ENCODE results near the gene ALPP.
"Not testable (repeated sequence)": the region's sequence is repeated elsewhere in the genome, so short reads cannot be mapped to it uniquely, and the experiment has no call there.

Gene ALPP

DNA sequence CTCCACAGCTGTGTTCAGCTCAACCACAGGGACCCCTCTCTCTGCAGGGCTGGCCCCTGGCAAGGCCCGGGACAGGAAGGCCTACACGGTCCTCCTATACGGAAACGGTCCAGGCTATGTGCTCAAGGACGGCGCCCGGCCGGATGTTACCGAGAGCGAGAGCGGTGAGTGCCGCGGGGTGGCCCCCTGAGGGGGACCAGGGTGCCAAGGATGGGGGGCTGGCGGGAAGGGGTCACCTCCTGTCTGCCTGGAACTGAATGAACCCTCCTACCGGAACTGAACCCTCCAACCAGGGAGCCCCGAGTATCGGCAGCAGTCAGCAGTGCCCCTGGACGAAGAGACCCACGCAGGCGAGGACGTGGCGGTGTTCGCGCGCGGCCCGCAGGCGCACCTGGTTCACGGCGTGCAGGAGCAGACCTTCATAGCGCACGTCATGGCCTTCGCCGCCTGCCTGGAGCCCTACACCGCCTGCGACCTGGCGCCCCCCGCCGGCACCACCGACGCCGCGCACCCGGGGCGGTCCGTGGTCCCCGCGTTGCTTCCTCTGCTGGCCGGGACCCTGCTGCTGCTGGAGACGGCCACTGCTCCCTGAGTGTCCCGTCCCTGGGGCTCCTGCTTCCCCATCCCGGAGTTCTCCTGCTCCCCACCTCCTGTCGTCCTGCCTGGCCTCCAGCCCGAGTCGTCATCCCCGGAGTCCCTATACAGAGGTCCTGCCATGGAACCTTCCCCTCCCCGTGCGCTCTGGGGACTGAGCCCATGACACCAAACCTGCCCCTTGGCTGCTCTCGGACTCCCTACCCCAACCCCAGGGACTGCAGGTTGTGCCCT, 2.9 kb downstream of the ALPP start:
- not testable (repeated sequence) for DNase-seq (ENCODE audit: low spot score)

DNA sequence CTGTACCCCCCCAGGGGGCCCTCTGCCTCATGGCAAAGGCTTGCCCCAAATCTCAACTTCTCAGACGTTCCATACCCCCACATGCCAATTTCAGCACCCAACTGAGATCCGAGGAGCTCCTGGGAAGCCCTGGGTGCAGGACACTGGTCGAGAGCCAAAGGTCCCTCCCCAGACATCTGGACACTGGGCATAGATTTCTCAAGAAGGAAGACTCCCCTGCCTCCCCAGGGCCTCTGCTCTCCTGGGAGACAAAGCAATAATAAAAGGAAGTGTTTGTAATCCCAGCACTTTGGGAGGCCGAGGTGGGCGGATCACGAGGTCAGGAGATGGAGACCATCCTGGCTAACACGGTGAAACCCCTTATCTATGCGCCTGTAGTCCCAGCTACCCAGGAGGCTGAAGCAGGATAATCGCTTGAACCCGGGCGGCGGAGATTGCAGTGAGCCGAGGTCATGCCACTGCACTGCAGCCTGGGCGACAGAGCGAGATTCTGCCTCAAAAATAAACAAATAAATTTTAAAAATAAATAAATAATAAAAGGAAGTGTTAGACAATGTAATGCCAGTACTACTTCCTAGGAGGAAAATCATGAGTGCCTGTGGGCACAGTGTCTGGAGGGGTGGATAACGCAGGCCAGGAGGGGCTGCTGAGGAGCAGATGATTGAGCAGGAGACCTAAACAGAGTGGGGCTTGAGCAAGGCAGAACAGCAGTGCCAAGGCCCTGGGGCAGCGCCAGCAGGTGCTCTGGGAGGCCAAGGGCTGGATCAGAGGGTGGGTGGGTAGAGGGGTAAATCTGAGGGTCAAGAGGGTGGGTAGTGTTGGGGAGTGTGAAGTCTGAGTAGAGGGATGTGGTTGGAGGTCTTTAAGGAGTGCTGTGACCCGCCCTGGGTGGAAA, 4.0 kb downstream of the ALPP start:
- DNase-seq (ENCODE audit: low spot score), result no peak

DNA sequence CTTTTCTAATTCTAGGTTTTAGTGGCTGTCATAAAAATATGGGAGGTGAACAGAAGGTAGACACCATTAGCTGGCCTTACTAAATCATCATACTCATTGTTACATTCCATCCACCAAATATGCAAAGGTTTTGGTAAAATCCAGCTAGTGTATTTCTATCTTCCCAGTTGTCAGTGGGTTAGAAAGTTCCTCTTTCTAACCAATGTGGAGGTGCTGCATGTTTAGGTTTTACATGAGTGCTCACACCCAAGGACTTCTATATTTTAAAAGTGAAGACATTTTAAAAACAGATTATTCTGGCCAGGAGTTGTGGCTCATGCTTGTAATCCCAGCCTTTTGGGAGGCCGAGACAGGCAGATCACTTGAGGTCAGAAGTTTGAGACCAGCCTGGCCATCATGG, 5.9 kb downstream of the ALPP start:
- no peak for DNase-seq (ENCODE audit: low spot score)

DNA sequence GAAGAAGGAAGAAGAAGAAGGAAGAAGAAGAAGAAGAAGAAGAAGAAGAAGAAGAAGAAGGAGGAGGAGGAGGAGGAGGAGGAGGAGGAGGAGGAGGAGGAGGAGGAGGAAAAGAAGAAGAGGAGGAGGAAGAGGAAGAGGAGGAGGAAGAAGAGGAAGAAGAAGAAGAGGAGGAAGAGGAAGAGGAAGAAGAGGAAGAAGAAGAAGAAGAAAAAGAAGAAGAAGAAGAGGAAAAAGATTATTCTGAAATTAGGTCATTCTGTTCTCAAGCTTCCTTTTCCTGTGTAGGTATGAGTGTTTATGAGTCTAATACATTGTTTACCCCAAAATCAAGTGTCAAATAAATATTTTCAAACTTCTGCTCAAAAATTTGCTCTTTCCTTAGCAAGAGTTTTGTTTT, 6.5 kb downstream of the ALPP start:
- DNase-seq (ENCODE audit: low spot score), result not testable (repeated sequence)

DNA sequence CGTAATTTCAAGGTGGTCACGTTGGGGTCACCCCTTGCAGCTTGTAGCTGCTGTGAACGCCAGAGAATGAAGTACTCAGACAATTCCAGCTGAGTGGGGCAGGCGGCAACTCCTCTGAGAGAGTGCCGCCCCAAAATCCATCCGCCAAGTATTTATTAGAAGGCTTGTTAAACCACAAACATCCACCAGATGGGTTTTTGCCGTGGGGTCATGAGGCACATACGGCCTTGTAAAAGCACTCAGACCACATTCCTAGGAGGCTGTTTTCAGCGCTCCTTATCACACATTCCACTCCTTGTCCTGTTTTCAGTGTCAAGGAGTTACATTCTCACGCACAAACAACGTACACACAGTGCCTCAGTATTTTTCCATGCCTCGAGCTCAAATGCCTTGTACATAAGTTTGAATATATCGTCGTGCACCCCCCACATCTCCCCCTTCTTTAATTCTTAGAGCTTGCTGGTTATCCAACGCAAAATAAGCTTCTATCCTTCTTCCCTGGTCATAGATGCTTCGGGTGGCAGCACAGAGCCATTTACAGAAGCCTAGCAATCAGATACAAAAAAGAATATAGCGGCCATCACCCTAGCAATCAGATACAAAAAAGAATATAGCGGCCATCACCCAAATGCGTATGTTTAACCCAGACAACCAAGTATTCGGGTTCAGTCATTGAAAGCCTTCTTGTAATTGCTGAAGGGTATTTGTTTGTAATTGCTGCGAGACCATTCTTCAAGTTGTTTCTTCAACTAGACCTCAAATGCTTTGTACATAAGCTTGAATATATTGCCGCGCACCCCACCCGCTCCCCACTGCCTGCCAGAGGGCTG, 7.3 kb downstream of the ALPP start:
- no peak for DNase-seq (ENCODE audit: low spot score)

DNA sequence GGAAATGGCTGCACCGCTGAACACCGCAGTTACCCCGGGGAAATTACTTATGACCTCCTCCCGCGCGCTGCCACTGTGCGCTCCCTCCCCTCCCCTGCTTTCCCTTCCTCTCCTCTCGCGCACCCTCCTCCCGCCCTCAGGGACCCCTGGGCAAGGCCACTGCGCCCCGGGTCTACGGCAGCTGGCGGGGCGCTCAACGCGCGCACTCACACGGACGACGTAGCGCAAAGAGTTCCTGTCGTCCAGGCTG, 7.9 kb downstream of the ALPP start:
- DNase-seq (ENCODE audit: low spot score), result no peak

DNA sequence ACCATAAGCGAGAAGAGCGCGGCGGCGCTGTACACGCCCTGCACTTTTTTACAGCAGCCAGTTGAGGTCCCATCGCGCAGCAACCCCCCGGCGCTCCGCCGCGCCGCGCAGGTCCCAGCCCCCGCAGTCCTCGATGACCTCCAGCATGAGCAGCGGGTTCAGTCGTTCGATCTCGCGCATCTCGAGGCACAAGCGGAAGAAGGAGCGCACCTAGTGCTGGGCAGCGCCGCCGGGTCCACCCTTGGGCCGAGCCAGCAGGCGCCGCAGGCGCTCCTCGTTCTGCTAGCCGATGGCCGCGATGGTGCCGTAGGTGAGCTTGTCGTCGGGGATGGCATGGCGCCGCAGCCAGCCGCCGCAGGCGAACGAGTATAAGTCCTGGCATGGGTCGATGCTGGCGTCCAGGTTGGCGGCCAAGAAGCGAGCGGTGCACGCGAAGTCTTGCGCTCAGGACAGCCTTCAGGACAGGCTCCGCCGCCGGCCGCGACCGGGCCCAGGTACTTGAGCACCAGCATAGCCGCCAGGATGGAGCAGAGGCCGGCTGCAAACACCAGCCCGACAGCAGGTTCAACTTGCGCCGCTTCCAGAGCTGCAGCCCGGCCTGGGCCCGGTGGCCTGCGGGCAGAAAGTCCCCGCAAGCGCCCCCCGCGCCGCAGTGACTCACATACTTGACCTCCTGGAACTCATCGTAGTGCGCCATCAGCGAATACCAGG, 8.3 kb downstream of the ALPP start:
- DNase-seq (ENCODE audit: low spot score), result no peak

DNA sequence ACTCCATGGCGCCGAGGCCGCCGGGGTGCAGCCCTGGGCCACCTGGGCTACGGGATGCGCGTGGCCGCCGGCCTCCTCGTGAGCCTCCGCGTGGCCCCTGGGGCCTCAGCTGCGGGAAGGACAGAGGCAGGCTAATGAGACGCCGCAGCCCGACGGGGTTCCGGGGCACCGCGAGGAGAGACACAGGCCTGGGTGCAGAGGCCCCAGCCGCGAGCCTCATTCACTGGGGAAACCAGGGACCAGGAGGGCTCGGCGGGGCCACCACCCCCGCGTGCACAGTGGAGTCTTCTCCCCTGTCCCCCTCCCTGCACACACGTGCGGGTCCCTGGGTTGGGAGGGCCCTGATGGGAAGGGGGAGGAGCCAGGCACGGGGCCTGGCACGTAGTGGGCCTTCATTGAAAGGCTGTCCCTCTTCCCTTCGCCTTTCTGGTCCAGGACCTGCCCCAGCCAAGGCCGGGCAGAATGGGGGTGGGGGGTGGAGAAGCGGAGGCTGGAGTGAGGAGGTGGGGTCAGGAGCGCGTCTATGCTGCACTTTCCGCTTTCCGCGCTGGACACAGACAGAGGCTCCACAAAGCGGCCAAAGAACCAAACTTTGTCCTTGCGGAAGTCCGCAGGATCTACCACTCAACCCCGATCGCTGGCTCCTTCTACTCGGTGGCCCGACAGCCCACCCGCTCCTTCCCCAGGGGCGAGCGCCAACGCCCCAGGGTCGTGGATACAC, 9.1 kb downstream of the ALPP start:
- DNase-seq (ENCODE audit: low spot score), result no peak

DNA sequence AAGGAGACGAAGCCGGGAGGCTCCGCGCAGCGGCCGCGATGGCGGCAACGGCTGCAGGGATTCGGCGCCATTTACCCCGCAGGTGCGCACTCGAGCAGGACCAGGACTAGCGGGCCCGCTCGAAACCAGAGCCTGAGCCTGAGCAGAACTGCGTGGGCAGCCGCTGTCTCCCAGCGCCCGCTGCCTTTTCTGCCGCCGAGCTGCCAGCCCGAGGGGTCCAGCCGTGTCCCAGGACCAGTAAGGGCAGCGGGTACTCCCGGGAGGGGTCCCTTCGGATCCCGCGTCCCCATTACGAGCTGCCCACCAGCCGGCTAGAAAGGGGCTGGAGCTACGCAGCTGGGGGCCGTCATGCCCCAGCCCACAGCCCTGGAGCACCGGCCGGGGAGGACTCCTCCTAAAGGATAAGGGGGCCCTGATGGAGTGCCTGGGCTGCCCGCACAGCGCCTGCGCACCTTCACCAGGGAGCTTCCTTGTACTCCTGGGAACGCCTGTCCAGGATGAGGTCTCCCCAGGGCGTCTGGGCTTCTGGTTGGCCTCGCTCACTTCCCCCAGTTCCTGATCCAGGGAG, 9.9 kb downstream of the ALPP start:
- no peak for DNase-seq (ENCODE audit: low spot score)

DNA sequence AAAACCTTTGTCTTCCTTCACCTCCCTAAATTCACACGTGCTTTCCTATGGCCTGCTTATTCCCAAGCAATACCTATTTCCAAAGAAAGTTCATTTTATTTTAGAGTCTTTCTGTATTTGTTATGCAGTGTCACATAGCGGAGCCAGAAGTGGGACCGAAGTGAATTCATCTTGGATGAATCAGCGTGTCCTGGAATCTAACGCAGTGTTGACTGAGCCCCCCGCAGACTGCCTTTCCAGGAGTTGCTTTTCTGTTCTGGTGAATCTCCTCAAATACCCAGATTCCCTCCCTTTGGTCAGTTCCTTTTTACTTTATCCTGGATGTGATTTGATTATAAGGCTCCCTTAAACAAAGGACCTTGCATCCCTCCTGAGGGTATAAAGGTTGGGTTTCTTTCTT, 10.8 kb downstream of the ALPP start:
- no peak for DNase-seq (ENCODE audit: low spot score)

DNA sequence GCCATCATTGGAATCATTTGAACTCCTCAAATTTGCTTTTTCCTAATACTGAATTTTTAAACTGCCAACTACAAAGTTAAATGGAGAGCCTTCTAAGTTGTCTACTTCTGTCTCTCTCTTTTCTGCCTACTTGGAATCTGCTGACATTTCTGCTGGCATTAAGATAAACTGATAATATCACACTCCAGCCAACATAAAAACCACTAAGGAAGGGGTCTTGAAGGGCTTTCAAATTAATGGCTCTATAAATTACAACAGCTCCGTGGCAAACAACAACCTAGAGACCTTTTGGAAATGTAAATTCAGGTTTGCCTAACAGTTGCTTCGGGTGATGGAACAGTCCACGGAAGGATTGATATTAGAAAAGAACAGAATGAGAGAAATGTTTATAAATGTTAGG, 12.1 kb downstream of the ALPP start:
- no peak for DNase-seq (ENCODE audit: low spot score)

DNA sequence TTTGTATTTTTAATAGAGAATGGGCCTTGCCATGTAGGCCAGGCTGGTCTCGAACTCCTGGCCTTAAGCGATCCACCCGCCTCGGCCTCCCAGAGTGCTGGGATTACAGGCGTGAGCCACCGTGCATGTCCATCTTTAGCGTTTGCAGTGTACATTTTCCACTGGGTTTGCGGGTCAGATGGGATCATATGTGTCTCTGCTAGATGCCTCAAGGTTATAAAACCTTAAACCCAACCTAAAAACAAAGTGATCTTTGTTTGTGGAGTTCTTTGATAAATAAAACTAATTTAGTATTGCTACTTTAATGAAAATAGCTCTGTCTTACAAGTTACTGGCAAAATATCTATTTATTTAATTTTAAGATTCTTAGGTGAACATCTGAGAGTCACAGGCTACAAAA, 15.0 kb downstream of the ALPP start:
- DNase-seq (ENCODE audit: low spot score), result no peak

DNA sequence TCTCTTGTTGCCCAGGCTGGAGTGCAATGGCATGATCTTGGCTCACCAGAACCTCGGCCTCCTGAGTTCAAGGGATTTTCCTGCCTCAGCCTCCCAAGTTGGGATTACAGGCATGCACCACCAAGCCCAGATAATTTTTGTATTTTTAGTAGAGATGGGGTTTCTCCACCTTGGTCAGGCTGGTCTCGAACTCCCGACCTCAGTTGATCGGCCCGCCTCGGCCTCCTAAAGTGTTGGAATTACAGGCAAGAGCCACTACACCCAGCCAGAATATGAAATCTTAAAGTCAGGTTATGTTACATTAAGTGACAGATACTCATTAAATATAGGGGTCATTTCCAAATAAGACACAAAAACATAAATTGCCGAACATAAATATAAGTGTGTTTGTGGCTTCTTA, 15.9 kb downstream of the ALPP start:
- DNase-seq (ENCODE audit: low spot score), result not testable (repeated sequence)

DNA sequence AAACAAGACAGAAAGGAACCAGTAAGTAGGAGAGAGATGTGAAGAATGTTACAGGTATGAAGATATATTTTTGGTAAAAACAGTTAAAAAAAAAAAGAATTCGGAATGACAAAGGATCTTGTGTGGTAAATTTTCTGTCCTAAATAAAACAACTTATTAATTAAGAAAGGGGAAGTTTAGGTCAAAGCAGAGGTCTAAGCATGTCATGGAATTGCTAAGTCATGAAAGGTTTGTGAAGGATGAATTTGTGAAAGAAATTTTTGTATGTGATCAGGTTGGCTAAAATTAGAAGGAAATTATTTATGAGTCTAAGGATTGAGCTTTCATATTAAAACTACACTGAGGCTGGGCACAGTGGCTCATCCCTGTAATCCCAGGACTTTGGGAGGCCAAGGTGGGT, 17.0 kb downstream of the ALPP start:
- DNase-seq (ENCODE audit: low spot score), result no peak

DNA sequence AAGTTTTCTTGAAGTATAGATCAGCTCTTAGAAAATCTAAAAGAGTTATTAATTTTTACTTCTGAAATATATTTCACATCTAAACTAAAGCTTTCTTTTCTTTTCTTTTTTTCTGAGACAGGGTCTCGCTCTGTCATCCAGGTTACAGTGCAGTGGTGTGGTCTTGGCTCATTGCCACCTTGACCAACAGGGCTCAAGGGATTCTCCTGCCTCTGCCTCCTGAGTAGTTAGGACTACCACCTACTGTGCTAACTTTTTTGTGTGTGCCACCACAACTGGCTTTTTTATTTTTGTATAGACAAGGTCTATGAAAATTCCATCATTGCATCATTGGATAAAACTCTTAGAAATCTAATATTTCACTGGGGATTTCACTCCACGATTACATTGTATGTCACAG, 18.1 kb downstream of the ALPP start:
- DNase-seq (ENCODE audit: low spot score), result no peak

DNA sequence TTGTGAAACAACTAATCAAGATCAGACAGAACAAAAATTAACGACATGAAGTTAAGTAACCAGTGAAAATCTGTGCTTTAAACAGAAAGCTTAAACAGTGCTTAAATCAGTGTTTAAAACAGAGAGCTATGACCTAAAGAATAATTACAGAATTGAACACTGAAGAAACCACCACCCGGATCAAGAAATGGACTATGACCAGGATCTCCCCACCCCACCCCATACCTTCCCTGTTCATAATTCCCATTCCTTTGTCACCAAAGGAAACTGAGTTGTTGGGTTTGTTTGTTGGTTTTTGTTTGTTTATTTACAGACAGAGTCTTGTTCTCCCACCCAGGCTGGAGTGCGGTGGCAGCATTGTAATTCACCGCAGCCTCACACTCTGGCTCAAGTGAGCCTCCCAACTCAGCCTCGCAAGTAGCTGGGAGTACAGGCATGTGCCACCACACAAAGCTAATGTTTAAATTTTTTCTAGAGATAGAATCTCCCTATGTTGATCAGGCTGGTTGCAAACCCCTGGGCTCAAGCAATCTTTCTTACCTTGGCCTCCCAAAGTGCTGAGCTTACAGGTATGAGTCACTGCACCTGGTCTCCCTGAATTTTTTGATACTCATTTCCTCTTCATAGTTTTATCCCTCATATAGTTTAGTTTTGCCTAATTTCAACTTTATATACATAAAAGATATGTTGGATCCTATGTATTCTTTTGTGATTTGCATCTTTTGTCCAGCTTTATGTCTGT, 19.9 kb downstream of the ALPP start:
- DNase-seq (ENCODE audit: low spot score), result no peak

DNA sequence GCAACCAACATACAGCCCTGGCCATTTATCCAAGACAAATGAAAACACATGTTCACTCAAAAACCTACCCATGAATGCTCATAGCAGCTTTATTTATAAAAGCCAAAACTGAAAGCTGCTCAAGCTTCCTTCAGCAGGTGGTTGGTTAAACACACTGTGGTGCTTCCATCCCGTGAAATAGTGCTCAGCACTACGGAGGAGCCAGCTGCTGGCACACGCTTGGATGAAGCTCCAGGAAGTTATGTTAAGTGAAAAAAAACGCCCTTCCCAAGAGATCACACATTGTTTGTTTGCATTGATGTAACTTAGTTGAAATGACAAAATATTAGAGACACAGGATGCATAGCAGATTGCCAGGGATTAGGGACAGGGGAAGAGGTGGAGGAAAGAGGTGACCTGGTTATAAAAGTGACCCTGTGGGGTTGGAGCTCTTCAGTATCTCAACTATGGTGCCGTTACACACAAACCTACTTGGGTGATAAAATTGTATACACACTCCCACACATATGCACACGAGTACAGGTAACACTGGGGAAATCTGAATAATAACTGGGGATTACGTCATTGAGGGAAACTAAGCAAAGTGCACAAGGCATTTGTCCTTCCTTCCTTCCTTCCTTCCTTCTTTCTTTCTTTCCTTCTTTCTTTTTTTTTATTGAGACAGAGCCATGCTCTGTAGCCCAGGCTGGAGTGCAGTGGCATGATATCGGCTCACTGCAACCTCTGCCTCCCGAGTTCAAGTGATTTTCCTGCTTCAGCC, 21.9 kb downstream of the ALPP start:
- DNase-seq (ENCODE audit: low spot score), result peak; percentile 41

DNA sequence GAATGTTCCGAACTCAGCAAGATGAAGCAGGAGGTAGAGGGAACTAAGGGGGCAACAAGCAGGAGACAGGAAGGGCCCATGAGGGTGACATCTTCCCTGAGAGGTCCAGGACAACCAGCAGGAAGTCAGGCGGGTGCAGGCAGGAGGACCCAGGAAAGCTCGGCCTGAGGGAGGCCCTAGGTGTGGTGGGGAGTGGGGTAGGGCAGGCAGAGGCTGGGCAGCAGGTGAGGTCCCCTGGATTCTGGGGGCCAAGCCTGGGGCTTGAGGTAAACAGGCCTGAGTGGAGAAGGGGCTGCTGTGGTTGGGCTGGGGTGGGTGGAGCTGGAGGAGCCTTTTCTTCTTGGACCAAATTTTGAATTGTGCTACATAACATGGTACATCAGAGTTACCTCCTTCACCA, 24.0 kb downstream of the ALPP start:
- DNase-seq (ENCODE audit: low spot score), result no peak

DNA sequence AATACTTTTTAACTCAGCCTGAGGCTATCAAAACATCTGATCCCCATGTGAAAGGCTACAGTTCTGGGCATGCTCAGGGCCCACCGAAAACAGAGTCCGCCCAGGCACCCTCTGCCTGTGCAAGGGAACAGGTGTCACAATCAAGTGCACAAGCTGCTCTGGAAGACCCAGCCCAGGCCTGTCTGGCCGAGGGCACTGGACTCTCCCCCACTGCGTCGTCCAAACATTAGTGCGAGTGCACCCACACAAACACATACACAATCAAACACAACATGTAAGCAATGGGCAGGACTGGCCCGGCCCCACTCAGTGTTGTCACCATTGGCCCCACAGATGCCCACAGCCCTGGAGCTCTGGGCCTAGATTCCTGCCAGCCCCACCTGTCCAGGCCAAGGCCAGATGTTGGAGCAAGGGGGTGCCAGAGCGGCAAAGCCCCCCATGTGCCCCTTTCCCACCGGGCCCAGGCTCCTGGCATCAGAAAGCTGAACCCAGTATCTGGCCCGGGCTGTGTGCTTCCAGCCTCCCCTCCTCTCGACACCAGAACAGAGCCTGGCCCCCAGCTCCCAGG, 27.5 kb downstream of the ALPP start:
- no peak for DNase-seq (ENCODE audit: low spot score)
